HCT116 (cell line): ENCODE data around the gene RRAS2. TPM values are rescaled to one million over a fixed set of nuclear protein-coding genes. Genes with fewer than 3 reads are reported as not detected.

ENCODE experiments used
- ATAC-seq: fragments of 200-7000 bp; cut with Tn5 transposase; 2 replicates; pipeline ENCODE4 v1.9.1; 2020; ENCODE audit warnings: mild to moderate bottlenecking, moderate library complexity
- BruUV-seq: library from RNA; stranded (reverse); fragments of 400-500 nt; replicated peaks from 2 replicates; lab custom pipeline; 2021; lab: Mats Ljungman, UMichigan
- CTCF ChIA-PET: fragments of 300-600 bp; sonication (Branson Sonifier 250); formaldehyde crosslinking; loops from one replicate; lab custom pipeline; 2021; ENCODE audit warnings: antibody characterized with exemption; lab: Charles Lee
- POLR2A ChIA-PET: fragments of 300-600, 350-600 bp; sonication (Branson Sonifier 250); formaldehyde crosslinking; loops from one replicate; lab custom pipeline; 2021; ENCODE audit warnings: antibody characterized with exemption; lab: Charles Lee
- RAD21 ChIA-PET, 2 experiments: fragments of 300-600 bp; sonication (Branson Sonifier 250); formaldehyde crosslinking; loops; one replicate each; lab custom pipeline; 2023; ENCODE audit warnings: low total read pairs in 2 of 2; ENCODE audit not compliant: uncharacterized antibody in 2 of 2, unreplicated experiment in 2 of 2, low non-redundant PET in 1 of 2; lab: Charles Lee
- DNase-seq: peaks from one replicate; pipeline ENCODE4 v3.0.0-alpha.2; 2010; ENCODE audit warnings: low read depth, low spot score
- H2AFZ ChIP-seq: fragments of 200-600 bp; shearing (Covaris generic), sonication (generic); 2 replicates; pipeline ENCODE4 v1.6.1; 2017; ENCODE audit warnings: low read depth, mixed run types, mixed read lengths, antibody characterized with exemption, low read length; ENCODE audit not compliant: poor library complexity, severe bottlenecking
- H3K27ac ChIP-seq: 2 replicates; pipeline ENCODE4 v1.5.1; 2012; ENCODE audit warnings: low read depth, low read length
- H3K27me3 ChIP-seq: fragments of 200-600 bp; sonication (generic); 2 replicates; pipeline ENCODE4 v1.6.1; 2016; ENCODE audit warnings: mixed run types, low read length, mixed read lengths; ENCODE audit not compliant: insufficient read depth
- H3K36me3 ChIP-seq, 2 experiments: fragments of 200-500 bp in 1 of 2; fragments of 200-600 bp in 1 of 2; sonication (Bioruptor generic) in 1 of 2; sonication (generic) in 1 of 2; 2 replicates each; pipeline versions ENCODE4 v1.5.1 to v1.6.1; 2014 to 2016; ENCODE audit warnings: low read length in 2 of 2, inconsistent platforms in 1 of 2, mixed read lengths in 1 of 2, mixed run types in 1 of 2; ENCODE audit not compliant: insufficient read depth in 2 of 2, control insufficient read depth in 1 of 2
- H3K4me1 ChIP-seq, 2 experiments: fragments of 200-600 bp in 1 of 2; sonication (generic) in 1 of 2; 2 replicates each; pipeline versions ENCODE4 v1.5.1 to v1.6.1; 2012 to 2017; ENCODE audit warnings: low read length in 2 of 2, inconsistent platforms in 1 of 2, mild to moderate bottlenecking in 1 of 2, mixed read lengths in 1 of 2, mixed run types in 1 of 2, moderate library complexity in 1 of 2; ENCODE audit not compliant: insufficient read depth in 2 of 2, control insufficient read depth in 1 of 2
- H3K4me2 ChIP-seq: fragments of 200-600 bp; sonication (generic); 2 replicates; pipeline ENCODE4 v1.6.1; 2017; ENCODE audit warnings: mixed run types, low read length, mixed read lengths
- H3K4me3 ChIP-seq, 2 experiments: fragments of 200-600 bp in 1 of 2; sonication (generic) in 1 of 2; replicated peaks in 1 of 2; 2 replicates each; pipeline ENCODE4 v1.5.1; 2011 to 2016; ENCODE audit warnings: low read length in 2 of 2, control low read depth in 1 of 2, low read depth in 1 of 2, mild to moderate bottlenecking in 1 of 2, mixed read lengths in 1 of 2, mixed run types in 1 of 2
- H3K79me2 ChIP-seq: fragments of 200-600 bp; sonication (generic); 2 replicates; pipeline ENCODE4 v1.6.1; 2017; ENCODE audit warnings: mild to moderate bottlenecking, mixed run types, low read length, moderate library complexity, mixed read lengths; ENCODE audit not compliant: insufficient read depth
- H3K9ac ChIP-seq: fragments of 200-600 bp; sonication (generic); 2 replicates; pipeline ENCODE4 v1.6.1; 2016; ENCODE audit warnings: low read length, mixed read lengths
- H3K9me2 ChIP-seq: fragments of 200-600 bp; sonication (generic), shearing (Covaris generic); 2 replicates; pipeline ENCODE4 v1.6.1; 2017; ENCODE audit warnings: mixed run types, mild to moderate bottlenecking, moderate library complexity; ENCODE audit not compliant: insufficient read depth
- H3K9me3 ChIP-seq, 2 experiments: fragments of 200-500 bp in 1 of 2; fragments of 200-600 bp in 1 of 2; sonication (Bioruptor generic) in 1 of 2; sonication (generic) in 1 of 2; 2 replicates each; pipeline ENCODE4 v1.6.1; 2014 to 2017; ENCODE audit warnings: low read length in 2 of 2, mixed read lengths in 2 of 2, inconsistent platforms in 1 of 2, low read depth in 1 of 2, mild to moderate bottlenecking in 1 of 2, mixed run types in 1 of 2, moderate library complexity in 1 of 2; ENCODE audit not compliant: control insufficient read depth in 1 of 2, insufficient read depth in 1 of 2
- H4K20me1 ChIP-seq: fragments of 200-600 bp; sonication (generic), shearing (Covaris generic); 2 replicates; pipeline ENCODE4 v1.6.1; 2017; ENCODE audit warnings: mixed run types, mild to moderate bottlenecking, moderate library complexity; ENCODE audit not compliant: insufficient read depth
- CBX3 ChIP-seq: IDR thresholded peaks from 2 replicates; pipeline ENCODE4 v1.6.1; 2012; ENCODE audit warnings: low read depth
- EGR1 ChIP-seq: IDR thresholded peaks from 2 replicates; pipeline ENCODE4 v1.6.1; 2012; ENCODE audit warnings: low read depth
- EZH2phosphoT487 ChIP-seq: fragments of 200-600 bp; IDR thresholded peaks from 2 replicates; pipeline ENCODE4 v1.6.1; 2018; ENCODE audit warnings: antibody characterized with exemption, borderline replicate concordance
- POLR2A ChIP-seq: IDR thresholded peaks from 2 replicates; pipeline ENCODE4 v1.7.0; 2011; ENCODE audit warnings: borderline replicate concordance; ENCODE audit not compliant: insufficient read depth, insufficient read length; ENCODE audit errors: extremely low read depth
- SIN3A ChIP-seq: IDR thresholded peaks from 2 replicates; pipeline ENCODE4 v1.6.1; 2012; ENCODE audit warnings: low read depth
- SP1 ChIP-seq: IDR thresholded peaks from 2 replicates; pipeline ENCODE4 v1.6.1; 2012; ENCODE audit warnings: low read depth
- ZNF274 ChIP-seq: fragments of 200-500 bp; sonication (Bioruptor generic); IDR thresholded peaks from 2 replicates; pipeline ENCODE4 v1.6.1; 2014; ENCODE audit warnings: mild to moderate bottlenecking, low read depth, low read length, inconsistent platforms
- intact Hi-C: fragments of 100-400 bp; cut with micrococcal nuclease; formaldehyde crosslinking; loops from 2 replicates; pipeline ENCODE4 v1.10.0; 2022
- total RNA-seq: library from RNA; stranded (reverse); gene quantifications from one replicate; pipeline ENCODE4 v1.2.1, GENCODE V29; 2021; ENCODE audit not compliant: unreplicated experiment
- TF ChIP-seq, protein P1 (sequence below): IDR thresholded peaks from 2 replicates; pipeline ENCODE4 v1.6.1; 2012
- TF ChIP-seq, protein P2 (sequence below): IDR thresholded peaks from 2 replicates; pipeline ENCODE4 v1.6.1; 2012
- TF ChIP-seq, protein P3 (sequence below): IDR thresholded peaks from 2 replicates; pipeline ENCODE4 v1.6.1; 2012; ENCODE audit warnings: low read depth
- TF ChIP-seq, protein P4 (sequence below): IDR thresholded peaks from 2 replicates; pipeline ENCODE4 v1.6.1; 2011; ENCODE audit warnings: mild to moderate bottlenecking, low read length, moderate library complexity; ENCODE audit not compliant: insufficient replicate concordance; ENCODE audit errors: extremely low read depth

The RRAS2 gene
- total RNA-seq, 1 experiment from 2014 or later: 54.5 TPM

DNA sequence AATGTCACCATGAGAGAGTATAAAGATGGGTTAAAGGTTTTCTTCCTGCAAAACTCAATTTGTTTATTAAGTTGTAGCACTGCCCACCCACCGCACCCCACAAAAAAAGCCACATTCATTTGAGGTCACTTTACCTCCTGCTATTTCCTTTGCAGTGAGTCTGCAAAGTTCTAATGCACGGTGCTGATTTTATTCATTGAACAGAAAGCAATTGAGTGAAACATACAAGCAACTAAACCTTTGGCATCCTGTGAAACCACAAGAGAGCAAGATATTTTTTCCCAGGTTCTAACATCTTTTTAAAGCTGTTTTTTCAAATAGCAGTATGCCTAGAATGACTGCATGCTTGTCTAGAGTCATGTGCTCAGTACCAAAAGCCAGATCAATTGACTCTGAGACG lies 39.0 kb downstream of the RRAS2 start:
- Histone ChIP-seq H4K20me1 (peaks cover 9% of the 10 kb centered on the region; the same call in 1 of the 2 replicates), H3K4me3 (no peak overlapping the region)
- TF ChIP-seq, protein P1, sequence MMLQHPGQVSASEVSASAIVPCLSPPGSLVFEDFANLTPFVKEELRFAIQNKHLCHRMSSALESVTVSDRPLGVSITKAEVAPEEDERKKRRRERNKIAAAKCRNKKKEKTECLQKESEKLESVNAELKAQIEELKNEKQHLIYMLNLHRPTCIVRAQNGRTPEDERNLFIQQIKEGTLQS: no peak
- TF ChIP-seq EZH2phosphoT487: no peak
- no peak for TF ChIP-seq SIN3A
- TF ChIP-seq, protein P2, sequence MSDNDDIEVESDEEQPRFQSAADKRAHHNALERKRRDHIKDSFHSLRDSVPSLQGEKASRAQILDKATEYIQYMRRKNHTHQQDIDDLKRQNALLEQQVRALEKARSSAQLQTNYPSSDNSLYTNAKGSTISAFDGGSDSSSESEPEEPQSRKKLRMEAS: no peak
- TF ChIP-seq ZNF274: no peak
- no peak for TF ChIP-seq CBX3
- TF ChIP-seq, protein P3, sequence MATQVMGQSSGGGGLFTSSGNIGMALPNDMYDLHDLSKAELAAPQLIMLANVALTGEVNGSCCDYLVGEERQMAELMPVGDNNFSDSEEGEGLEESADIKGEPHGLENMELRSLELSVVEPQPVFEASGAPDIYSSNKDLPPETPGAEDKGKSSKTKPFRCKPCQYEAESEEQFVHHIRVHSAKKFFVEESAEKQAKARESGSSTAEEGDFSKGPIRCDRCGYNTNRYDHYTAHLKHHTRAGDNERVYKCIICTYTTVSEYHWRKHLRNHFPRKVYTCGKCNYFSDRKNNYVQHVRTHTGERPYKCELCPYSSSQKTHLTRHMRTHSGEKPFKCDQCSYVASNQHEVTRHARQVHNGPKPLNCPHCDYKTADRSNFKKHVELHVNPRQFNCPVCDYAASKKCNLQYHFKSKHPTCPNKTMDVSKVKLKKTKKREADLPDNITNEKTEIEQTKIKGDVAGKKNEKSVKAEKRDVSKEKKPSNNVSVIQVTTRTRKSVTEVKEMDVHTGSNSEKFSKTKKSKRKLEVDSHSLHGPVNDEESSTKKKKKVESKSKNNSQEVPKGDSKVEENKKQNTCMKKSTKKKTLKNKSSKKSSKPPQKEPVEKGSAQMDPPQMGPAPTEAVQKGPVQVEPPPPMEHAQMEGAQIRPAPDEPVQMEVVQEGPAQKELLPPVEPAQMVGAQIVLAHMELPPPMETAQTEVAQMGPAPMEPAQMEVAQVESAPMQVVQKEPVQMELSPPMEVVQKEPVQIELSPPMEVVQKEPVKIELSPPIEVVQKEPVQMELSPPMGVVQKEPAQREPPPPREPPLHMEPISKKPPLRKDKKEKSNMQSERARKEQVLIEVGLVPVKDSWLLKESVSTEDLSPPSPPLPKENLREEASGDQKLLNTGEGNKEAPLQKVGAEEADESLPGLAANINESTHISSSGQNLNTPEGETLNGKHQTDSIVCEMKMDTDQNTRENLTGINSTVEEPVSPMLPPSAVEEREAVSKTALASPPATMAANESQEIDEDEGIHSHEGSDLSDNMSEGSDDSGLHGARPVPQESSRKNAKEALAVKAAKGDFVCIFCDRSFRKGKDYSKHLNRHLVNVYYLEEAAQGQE: no peak
- TF ChIP-seq SP1: no peak
- no peak for TF ChIP-seq POLR2A
- TF ChIP-seq, protein P4, sequence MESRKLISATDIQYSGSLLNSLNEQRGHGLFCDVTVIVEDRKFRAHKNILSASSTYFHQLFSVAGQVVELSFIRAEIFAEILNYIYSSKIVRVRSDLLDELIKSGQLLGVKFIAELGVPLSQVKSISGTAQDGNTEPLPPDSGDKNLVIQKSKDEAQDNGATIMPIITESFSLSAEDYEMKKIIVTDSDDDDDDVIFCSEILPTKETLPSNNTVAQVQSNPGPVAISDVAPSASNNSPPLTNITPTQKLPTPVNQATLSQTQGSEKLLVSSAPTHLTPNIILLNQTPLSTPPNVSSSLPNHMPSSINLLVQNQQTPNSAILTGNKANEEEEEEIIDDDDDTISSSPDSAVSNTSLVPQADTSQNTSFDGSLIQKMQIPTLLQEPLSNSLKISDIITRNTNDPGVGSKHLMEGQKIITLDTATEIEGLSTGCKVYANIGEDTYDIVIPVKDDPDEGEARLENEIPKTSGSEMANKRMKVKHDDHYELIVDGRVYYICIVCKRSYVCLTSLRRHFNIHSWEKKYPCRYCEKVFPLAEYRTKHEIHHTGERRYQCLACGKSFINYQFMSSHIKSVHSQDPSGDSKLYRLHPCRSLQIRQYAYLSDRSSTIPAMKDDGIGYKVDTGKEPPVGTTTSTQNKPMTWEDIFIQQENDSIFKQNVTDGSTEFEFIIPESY: no peak
- no peak for TF ChIP-seq EGR1
- TF ChIP-seq, all 23 proteins: peak for 0
- Histone ChIP-seq H3K9me3 (no peaks in the 10 kb centered on the region), H3K9me2 (no peaks in the 10 kb centered on the region), H3K79me2 (peaks cover 91% of the 10 kb centered on the region), H3K4me1 (no peaks in the 10 kb centered on the region), H2AFZ (no peak overlapping the region), H3K4me2 (no peak overlapping the region), H3K9ac (no peak overlapping the region), H3K27me3 (no peaks in the 10 kb centered on the region), H3K27ac (no peak overlapping the region), H3K36me3 (no peaks in the 10 kb centered on the region)
- BruUV-seq: no TSS peak
- ChIA-PET CTCF (no interaction called here), RAD21 (no interaction called here), POLR2A (no interaction called here)
- DNase-seq: no peak
- no peak for ATAC-seq
- intact Hi-C loops: no loop called here
